ENCODE results near the gene CWC15.

GRCh38 chr11:94968334-94968958, 4.9 kb downstream of the CWC15 start:
- peak; percentile 29 to 46 (median 29); a peak in 2 of 6 replicates for TF ChIP-seq CTCF (IDR thresholded peaks at IDR 0.05 in 2 of 3, conservative IDR thresholded peaks at IDR 0.05 in 1 of 3; ENCODE audit: control insufficient read depth in 2 of 3, extremely low read depth in 1 of 3, insufficient read depth in 1 of 3, low read depth in 3 of 3, low read length in 3 of 3)
- TF ChIP-seq MAX (IDR thresholded peaks at IDR 0.05; ENCODE audit: low read depth, low read length): no peak
- TF ChIP-seq GABPA (IDR thresholded peaks at IDR 0.05; ENCODE audit: low read depth): no peak
- no peak for TF ChIP-seq SRF (IDR thresholded peaks at IDR 0.05; ENCODE audit: low read depth in 2 of 2, low read length in 2 of 2)
- TF ChIP-seq RAD51 (IDR thresholded peaks at IDR 0.05): no peak
- no peak for TF ChIP-seq POLR2AphosphoS5 (IDR thresholded peaks at IDR 0.05; ENCODE audit: low read length)
- no peak for TF ChIP-seq USF1 (IDR thresholded peaks at IDR 0.05; ENCODE audit: borderline replicate concordance, extremely low read length, insufficient read depth, low read depth, low read length)
- no peak for TF ChIP-seq ASH2L (IDR thresholded peaks at IDR 0.05; ENCODE audit: borderline replicate concordance, low read depth)
- TF ChIP-seq POLR2A (IDR thresholded peaks at IDR 0.05; ENCODE audit: low read depth, low read length): no peak
- TF ChIP-seq ATF7 (IDR thresholded peaks at IDR 0.05; ENCODE audit: low read depth): no peak
